HepG2 (cell line): ENCODE data around the gene GSTA5.
"Not testable (repeated sequence)": the region's sequence is repeated elsewhere in the genome, so short reads cannot be mapped to it uniquely, and the experiment has no call there.

ENCODE experiments used
- CTCF ChIP-seq: sonication (generic); formaldehyde crosslinking; IDR thresholded peaks from 2 replicates; pipeline ENCODE4 v1.5.0; 2020; ENCODE audit warnings: mild to moderate bottlenecking, missing genetic modification reagents, moderate library complexity
- EP300 ChIP-seq, 3 experiments: sonication (generic) in 1 of 3; formaldehyde crosslinking in 1 of 3; IDR thresholded peaks; 2 replicates each; pipeline versions ENCODE4 v1.5.1 to v1.6.1; 2011 to 2020; ENCODE audit warnings: low read depth in 2 of 3, low read length in 2 of 3, borderline replicate concordance in 1 of 3, improper control_type of control experiment in 1 of 3, mild to moderate bottlenecking in 1 of 3, missing genetic modification reagents in 1 of 3, moderate library complexity in 1 of 3
- HNF1A ChIP-seq, 2 experiments: sonication (generic) in 1 of 2; formaldehyde crosslinking in 1 of 2; IDR thresholded peaks; 2 replicates each; pipeline versions ENCODE4 v1.4.0 to v1.6.1; 2016 to 2020; ENCODE audit warnings: borderline replicate concordance in 1 of 2, low read depth in 1 of 2, mild to moderate bottlenecking in 1 of 2, missing genetic modification reagents in 1 of 2
- REST ChIP-seq, 2 experiments: IDR thresholded peaks; 2 replicates each; pipeline ENCODE4 v1.6.1; 2011 to 2012; ENCODE audit warnings: low read length in 2 of 2, borderline replicate concordance in 1 of 2, low read depth in 1 of 2, mild to moderate bottlenecking in 1 of 2, moderate library complexity in 1 of 2
- SUZ12 ChIP-seq: fragments of 150-350 bp; IDR thresholded peaks from 2 replicates; pipeline ENCODE4 v1.6.1; 2014; ENCODE audit warnings: low read depth, low read length
- ZNF280B ChIP-seq: sonication (generic); formaldehyde crosslinking; IDR thresholded peaks from 2 replicates; pipeline ENCODE4 v1.5.0; 2020; ENCODE audit warnings: missing genetic modification reagents, mild to moderate bottlenecking, borderline replicate concordance
- ZNF737 ChIP-seq: sonication (generic); formaldehyde crosslinking; IDR thresholded peaks from 2 replicates; pipeline ENCODE4 v1.5.0; 2020; ENCODE audit warnings: missing genetic modification reagents, mild to moderate bottlenecking, borderline replicate concordance

GRCh38 chr6:52868899-52869298, 28.3 kb upstream of the GSTA5 start:
- not testable (repeated sequence) for TF ChIP-seq ZNF280B (CRISPR knock-in tag); ZNF737 (CRISPR knock-in tag); HNF1A (IDR thresholded peaks at IDR 0.05; ENCODE audit: low read depth); HNF1A (CRISPR knock-in tag; IDR thresholded peaks at IDR 0.05; ENCODE audit: borderline replicate concordance); CTCF (CRISPR knock-in tag); EP300 (IDR thresholded peaks at IDR 0.05; ENCODE audit: low read depth in 2 of 2, low read length in 2 of 2); EP300 (CRISPR knock-in tag; IDR thresholded peaks at IDR 0.05; ENCODE audit: borderline replicate concordance); SUZ12; REST (IDR thresholded peaks at IDR 0.05; ENCODE audit: borderline replicate concordance in 1 of 2, low read depth in 1 of 2, low read length in 2 of 2)
